Inferior parietal cortex (tissue), 1 donor: ENCODE data around the gene DMXL1.
"Not testable (repeated sequence)": the region's sequence is repeated elsewhere in the genome, so short reads cannot be mapped to it uniquely, and the experiment has no call there.

Experiments
- DNase-seq: peaks from one replicate; pipeline ENCODE4 v3.0.0-alpha.2; 2016; ENCODE audit errors: extremely low spot score

Gene DMXL1

DNA sequence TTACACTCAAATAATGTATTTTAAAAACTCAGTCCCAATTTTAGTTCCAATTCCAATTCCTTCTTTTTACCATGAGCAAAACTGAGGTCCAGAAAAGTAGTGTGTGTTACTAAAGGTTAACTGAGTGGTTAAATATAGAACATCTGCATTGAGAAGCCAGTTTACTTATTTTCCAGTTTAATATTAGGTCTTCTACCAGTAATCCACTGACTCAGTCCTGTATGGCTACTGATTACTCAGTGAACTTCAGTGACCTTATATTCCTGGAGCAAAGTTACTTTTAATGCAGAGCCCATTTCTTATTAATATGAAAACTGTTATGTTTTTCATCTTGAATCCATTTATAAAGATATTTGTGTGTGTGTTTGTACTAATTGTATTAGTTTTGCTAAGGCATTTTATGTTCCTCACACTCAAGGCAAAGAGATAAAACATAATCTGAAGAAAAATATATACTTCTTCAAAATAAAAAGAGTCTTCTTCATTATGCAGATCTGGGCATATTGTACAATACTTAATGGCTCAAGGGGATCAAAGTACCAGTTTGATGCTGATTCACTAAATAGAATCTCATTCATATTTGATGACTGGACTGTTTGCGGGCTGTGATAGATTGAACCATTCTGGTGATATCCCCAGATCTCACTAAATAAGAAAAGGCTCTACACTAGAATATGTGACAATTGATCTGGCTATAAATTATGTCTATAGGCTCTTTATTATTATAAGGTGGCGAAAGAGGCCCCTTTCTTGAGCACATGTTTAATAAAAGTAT is 60.8 kb downstream of the DMXL1 start:
- DNase-seq = no peak

DNA sequence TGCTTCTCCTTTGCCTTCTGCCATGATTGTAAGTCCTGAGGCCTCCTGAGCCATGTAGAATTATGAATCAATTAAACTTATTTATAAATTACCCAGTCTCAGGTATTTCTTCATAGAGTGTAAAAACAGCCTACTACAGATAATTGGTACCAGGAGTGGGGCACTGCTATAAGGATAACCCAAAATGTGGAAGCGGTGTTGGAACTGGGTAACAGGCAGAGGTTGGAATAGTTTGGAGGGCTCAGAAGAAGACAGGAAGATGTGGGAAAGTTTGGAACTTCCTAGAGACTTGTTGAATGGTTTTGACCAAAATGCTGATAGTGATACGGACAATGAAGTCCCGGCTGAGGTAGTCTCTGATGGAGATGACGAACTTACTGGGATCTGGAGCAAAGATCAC is 64.9 kb downstream of the DMXL1 start:
- not testable (repeated sequence) for DNase-seq

DNA sequence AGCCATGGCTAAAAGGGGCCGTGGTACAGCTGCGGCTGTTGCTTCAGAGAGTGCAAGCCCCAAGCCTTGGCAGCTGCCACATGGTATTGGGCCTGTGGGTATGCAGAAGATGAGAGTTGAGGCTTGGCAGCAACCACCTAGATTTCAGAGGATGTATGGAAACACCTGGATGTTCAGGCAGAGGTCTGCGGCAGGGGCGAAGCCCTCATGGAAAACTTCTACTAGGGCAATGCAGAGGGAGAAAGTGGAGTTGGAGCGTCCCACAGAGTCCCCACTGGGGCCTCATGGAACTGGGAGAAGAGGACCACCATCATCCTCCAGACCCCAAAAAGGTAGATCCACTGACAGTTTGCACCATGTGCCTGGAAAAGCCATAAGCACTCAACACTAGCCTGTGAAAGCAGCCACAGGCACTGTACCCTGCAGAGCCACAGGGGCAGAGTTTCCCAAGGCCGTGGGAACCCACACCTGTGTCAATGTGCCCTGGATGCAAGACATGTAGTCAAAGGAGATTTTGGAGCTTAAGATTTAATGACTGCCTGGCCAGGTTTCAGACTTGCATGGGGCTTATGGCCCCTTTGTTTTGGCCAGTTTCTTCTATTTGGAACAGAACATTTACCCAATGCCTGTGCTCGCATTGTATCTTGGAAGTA is 65.9 kb downstream of the DMXL1 start:
- no peak for DNase-seq

DNA sequence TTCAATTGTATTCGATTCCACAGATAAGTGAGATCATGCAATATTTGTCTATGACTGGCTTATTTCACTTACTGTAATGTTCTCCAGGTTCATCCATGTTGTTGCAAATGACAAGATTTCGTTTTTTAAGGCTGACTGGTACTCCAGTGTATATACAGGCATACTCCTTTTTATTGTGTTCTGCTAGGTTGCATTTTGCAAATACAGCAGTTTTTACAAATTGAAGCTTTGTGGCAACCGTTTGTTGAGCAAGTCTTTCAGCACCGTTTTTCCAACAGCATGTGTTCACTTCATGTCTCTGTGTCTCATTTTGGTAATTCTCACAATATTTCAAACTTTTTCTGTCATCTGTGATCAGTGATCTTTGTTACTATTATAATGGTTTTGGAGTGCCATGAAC is 82.7 kb downstream of the DMXL1 start:
- DNase-seq = no peak

DNA sequence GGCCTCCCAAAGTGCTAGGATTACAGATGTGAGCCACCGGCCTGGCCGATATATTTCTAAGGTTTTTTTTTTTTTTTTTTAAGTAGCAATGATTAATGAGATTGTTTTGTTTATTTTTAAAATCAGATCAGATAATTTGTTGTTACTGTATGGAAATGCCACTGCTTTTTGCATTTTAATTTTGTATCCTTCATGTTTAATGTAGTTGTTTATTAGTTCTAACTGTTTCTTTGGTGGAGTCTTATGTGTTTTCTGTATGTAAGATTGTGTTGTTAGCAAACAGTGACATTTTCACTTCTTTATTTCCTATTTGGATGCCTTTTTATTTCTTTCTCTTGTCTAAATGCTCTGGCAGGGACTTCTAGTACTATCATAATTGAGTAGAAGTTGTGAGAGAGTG is 87.3 kb downstream of the DMXL1 start:
- no peak for DNase-seq

DNA sequence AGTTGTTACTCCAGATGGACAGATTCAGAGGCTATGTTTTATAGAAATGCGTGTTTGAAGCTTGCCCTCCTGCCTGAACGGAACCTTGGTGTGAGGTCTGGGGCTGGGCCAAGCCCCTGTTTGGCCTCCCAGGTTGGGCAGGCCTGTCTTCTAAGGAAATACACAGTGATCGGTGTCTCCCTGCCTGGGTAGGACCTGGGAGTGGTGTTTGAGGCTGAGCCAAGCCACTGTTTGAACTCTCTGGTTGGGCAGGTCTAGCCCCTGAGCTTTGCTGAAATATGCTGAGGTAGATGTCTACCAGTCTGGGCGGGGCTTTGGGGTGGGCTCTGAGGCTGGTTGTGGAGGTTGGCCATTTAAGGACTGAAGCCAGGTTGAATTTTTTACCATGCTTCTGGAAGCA is 90.5 kb downstream of the DMXL1 start:
- DNase-seq = no peak

DNA sequence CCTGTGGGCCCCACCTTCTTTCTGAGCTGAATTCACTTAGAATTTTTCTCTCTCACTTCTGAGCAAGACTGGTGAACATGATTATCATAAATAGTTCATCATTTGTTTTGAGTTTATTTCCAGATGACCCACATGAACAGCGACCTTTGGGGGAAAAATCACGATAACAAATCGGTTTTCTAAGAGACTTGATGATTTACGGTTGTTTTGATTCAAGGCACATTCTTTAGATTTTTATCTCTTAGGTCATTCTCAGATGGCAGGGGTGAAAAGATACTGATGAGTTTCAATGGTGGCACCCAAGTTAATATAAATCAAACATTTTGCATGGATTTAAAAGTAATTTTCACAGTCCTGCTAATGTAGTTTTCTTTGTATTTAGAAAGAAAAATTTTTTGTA is 95.1 kb downstream of the DMXL1 start:
- no peak for DNase-seq

DNA sequence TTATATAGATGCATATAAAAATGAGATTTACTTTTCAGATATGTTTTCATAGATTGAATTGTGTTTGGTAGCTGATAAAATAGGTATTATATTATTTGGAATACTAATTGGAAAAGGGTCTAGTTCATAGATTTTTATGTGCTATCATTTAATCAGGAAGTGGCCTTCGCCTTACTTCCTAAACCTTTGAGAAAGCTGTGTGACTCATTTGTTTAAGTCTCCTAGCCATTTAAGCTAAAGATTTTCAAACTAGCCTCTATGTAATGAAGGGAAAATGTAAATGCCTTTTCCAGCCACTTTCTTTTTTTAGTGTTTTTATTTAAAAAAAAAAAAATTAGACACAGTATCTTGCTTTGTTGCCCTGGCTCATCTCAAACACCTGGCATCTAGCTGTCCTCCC is 97.5 kb downstream of the DMXL1 start:
- no peak for DNase-seq

DNA sequence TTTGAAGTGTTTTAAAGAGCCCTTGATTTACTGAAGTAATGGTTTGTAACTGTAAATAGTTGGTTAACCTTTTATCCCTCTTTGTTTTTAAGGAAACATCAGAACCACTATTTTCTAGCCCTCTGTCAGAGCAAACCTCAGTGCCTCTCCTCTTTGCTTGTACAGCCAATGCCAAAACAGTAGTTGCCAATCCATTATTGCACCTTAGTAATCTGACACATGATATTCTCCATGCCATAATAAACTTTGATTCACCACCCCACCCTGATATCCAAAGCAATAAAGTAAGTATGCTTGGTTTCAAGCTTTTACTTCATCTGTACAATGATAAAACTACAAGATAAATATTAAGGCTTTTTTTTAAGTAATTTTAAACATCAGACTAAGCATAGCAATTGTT is 100.8 kb downstream of the DMXL1 start:
- DNase-seq = no peak

DNA sequence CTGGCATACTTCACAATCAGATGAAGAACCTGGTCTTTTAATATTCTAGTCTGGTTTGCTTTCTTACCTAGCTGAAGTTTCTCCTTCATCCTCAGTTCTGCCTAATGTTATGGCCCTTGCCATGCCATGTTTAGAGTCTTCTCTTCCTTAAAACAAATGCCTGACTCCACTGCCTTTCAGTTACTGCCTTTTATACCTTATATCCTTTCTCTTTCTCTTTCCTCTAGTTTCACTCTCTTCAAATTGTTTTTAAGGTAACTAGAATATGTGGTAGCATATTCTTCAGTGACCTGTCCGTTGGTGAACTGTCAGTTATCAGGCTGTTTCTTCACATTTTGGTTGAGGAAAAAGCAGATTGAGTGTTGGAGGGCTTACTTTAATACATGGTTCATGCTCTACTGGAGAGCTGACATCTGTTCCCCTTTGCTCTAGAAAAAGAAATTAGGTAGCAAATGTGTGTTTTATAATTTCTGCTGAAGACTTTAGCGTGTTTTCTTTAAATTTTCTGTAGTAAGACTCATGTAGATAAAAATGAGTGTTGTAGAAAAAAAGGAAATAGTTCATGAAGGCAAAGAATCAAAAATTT is 103.8 kb downstream of the DMXL1 start:
- no peak for DNase-seq

DNA sequence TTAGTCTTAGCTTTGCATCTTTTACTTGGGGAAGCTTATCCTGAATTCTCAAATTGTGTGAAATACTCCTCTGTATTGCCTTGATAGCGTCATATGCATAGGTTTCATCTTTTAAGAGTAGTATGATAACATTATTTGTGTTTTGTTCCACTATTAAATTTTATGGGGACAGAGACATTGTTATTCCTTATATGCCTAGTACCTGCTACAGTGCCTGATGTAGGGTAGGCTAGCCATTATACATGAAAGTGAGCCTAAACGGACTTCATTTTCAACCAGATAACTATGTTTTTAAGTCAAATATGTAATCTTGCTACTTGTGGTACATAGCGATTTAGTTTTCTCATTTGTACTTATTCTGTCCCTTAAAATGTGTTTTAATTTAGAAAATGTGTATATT is 105.9 kb downstream of the DMXL1 start:
- DNase-seq = no peak

DNA sequence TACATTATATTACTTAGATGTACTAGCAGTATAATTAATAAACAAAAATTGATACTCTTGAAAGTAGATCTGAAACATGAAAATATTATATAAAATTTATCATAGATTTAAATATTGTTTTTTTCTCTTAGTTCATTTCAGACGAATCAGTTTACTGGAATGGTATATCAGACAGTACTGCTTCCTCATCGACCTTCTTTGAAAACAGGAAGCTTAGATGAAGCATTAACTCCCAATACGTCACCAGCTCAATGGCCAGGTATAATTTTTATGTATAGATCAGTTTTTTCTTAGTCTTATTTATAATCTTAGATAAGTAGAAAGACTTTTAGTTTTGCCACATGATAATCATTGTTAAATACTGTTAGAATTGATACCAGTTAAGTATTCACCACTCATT is 106.3 kb downstream of the DMXL1 start:
- DNase-seq = no peak

DNA sequence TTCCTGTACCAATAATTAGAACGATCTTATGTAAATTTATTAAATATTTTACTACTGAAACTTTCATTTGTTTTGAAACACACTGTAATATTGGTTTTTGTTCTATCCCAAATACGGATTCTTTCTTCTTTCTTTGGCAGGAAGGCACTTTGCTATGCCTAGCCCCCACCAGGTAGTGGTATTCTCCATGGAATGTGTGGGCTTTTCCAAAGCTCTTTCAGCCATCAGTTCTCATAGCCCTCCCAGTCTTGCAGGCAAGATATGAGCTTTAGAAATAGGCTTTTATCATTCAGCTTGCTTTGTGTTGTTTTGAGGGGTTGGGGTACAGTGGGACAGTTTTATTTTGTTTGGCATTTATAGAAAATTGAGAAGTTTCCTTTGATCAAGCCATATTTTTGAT is 107.5 kb downstream of the DMXL1 start:
- DNase-seq = no peak

DNA sequence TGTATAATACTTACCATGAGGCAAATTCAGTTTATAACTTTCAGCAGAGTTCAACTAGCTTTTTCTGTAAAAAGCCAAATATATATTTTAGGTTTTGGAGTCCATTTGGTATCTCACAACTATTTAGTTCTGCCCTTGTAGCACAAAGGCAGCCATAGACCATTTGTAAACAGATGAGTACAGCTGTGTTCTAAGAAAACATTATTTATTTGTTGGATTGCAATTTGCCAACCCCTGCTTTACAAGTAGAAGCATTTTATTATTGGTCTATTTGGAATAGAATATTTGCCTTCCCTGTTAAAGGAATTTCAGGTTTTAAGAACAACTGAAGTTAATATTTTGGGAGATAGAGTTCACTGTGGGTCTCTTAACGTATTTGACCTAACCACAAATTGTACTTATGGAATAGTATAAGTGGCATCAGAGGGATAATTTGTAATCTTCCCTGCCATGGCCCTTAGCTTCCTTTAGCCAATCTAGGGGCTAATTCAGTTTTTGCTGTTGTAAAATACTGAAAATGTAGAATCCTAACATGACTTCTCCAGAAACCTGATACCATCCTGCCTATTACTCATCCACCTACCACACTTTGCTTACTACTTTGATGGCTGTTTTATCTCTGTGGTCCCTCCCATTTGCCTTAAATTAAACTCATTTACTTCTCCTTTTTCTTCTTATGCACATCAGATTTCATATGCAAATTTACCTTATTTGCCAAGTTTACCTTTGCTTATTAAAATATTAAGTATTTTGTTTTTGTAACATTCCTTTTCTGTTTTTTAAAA is 109.2 kb downstream of the DMXL1 start:
- DNase-seq = no peak

DNA sequence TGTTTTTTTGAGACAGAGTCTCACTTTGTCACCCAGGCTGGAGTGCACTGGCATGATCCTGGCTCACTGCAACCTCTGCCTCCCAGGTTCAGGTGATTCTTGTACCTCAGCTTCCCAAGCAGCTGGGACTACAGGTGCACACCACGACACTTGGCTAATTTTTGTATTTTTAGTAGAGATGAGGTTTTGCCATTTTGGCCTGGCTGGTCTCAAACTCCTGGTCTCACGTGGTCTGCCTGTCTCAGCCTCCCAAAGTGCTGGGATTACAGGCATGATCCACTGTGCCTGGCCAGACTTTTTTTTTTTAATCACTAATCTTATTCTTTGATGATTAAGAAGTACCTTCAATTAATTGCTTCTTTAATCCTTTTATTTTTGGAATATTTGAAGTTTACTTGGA is 114.6 kb downstream of the DMXL1 start:
- not testable (repeated sequence) for DNase-seq

DNA sequence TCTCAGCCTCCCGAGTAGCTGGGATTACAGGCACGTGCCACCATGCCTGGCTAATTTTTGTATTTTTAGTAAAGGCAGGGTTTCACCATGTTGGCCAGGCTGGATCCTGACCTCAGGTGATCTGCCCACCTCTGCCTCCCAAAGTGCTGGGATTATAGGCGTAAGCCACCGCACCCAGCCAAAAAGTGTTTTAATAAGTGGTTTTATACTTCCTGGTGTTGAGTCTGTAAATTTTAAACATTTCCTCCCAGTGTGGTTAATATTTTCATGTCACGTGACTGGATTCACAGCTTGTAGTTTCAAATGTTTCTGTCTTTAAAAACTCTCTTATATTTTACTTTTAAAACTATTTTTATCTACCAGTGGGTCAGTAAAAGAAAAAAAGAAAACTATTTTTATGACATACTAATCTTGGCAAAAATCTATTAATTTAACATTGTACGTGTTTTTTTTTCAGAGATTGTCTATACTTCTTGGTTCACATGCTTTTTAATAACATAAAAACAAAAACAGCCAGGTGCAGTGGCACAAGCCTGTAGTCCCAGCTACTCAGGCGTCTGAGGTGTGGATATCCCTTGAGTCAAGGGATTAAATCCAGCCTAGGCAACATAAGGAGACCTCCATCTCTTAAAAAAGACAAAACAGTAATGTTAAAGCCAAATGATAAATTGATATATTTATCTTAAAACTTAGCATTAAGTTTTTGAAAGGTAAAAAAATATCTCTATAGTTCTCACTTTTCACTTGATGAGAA is 117.1 kb downstream of the DMXL1 start:
- DNase-seq = no peak

DNA sequence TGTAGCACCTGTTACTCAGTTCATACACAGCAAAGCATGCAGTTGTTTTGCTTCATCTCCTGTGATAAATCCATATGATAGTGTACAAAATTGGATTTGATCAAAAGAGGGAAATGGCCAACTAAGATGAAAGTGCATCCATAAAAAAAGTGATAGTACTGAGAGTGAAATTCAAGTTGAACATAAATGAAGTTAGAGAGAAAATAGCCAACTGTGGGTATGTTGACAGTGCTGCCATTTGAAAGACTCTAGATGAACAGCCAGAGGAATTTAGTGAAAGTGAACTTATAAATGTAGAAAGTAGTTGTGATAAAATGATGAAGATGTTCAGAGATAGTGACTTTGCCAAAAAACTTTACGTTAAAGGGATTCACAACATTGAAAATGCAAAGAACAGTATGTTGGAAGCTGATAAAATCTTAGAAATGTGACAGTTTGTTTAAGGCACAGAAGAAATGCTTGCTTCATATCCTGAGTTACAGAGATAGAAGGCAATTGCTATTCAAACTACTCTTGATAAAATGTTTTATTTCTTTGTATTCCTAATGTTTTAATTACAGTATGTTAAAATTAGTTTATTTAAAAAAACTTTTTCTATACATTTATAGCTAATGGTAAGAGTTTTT is 119.7 kb downstream of the DMXL1 start:
- no peak for DNase-seq

DNA sequence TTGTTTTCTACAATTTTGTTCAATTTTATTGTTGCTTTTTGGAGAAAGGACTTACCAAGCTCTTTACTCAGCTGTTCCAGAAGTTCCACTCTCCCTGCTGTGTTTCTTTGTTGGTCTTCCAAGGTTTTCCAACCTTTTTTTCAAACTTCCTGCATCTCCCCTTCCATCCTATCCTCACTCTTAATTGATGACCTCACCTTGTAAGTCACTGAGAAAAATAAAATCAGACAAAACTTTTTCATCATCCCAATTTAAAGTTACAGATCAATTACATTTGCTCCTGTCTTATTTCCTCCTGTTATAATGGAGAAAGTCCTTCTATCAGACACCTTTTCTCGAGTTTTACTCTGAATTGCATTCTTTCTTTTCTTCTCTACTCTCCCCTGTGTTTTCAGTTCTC is 121.1 kb downstream of the DMXL1 start:
- DNase-seq = no peak

DNA sequence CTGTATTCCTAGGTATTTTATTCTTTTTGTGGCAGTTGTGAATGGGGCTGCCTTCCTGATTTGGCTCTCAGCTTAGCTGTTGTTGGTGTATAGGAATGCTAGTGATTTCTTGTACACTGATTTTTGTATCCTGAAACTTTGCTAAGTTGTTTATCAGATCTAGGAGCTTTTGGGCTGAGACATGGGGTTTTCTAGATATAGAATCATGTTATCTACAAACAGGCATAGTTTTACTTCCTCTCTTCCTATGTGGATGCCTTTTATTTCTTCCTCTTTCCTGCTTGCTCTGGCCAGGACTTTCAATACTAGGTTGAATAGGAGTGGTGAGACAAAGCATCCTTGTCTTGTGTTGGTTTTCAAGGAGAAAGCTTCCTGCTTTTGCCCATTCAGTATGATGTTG is 129.9 kb downstream of the DMXL1 start:
- DNase-seq = no peak

DNA sequence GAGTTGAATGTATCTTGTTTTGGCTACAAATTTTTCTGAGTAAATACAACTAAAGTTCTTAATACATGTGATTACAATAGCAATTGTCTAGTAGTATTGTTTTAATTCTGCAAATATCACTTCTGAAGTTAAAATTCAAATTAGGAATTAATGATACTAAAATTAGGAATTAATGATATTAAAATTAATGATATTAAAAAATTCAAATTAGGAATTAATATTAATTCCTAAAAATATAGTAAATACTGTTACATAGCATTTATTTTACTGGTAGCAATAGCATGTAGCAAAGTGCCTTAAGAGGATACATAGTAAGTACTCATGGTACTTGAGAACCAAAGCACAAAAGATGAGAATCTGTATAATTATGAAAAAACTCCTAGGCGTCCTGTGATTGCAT is 136.2 kb downstream of the DMXL1 start:
- DNase-seq = no peak

DNA sequence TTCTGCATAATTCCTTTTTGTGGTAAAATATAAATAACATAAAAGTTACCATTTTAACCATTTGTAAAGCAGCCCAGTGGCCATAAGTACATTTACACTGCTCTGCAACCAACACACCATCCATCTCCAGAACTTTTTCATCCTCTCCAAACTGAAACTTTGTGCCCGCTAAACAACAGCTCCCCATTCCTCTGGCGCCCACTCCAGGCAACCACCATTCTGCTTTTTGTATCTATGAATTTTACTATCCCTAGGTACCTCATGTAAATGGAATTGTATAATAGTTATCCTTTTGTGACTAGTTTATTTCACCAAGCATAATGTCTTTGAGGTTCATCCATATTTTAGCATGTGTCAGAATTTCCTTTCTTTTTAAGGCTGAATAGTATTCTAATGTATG is 141.1 kb downstream of the DMXL1 start:
- no peak for DNase-seq
